Testis (tissue), 3 donors: ENCODE data around the gene PCYOX1L. TPM values are rescaled to one million over a fixed set of nuclear protein-coding genes. Genes with fewer than 3 reads are reported as not detected.

Experiments
- DNase-seq: peaks from one replicate; pipeline ENCODE4 v3.0.0-alpha.2; 2019
- H3K27ac ChIP-seq, 2 donors: fragments of 200-600 bp; sonication (generic); one replicate each; pipeline ENCODE4 v1.5.1; 2019
- H3K27me3 ChIP-seq: fragments of 200-600 bp; sonication (generic); one replicate; pipeline ENCODE4 v1.5.1; 2019
- H3K36me3 ChIP-seq: fragments of 200-600 bp; sonication (generic); one replicate; pipeline ENCODE4 v1.5.1; 2017; ENCODE audit warnings: low read depth; ENCODE audit errors: missing control alignments
- H3K4me1 ChIP-seq: fragments of 200-600 bp; sonication (generic); one replicate; pipeline ENCODE4 v1.5.1; 2019
- H3K4me3 ChIP-seq, 2 donors: fragments of 200-600 bp; sonication (generic); one replicate each; pipeline ENCODE4 v1.5.1; 2017 to 2019
- H3K9me3 ChIP-seq: fragments of 200-600 bp; sonication (generic); one replicate; pipeline ENCODE4 v1.5.1; 2017
- POLR2A ChIP-seq: fragments of 450-650 bp; IDR thresholded peaks from one replicate; pipeline ENCODE4 v1.6.1; 2017; ENCODE audit warnings: antibody characterized with exemption, mild to moderate bottlenecking, moderate library complexity
- WGBS, 2 donors: methylation state at CpG; one replicate each; pipeline ENCODE4 v1.1.5; 2018; 5-methylcytosine and 5-hydroxymethylcytosine counted together
- intact Hi-C: fragments of 100-400 bp; cut with DNase I; formaldehyde crosslinking; loops from one replicate; pipeline ENCODE4 v1.15.1; 2023; ENCODE audit warnings: low total_unique reads
- polyA plus RNA-seq: library from polyadenylated mRNA; stranded (reverse); fragments of 350-450 nt; fragmentation: Illumina TruSeq; extraction: RNeasy Lipid Tissue Mini Kit (QIAGEN cat#74804); gene quantifications from one replicate; pipeline ENCODE4 v1.2.3, GENCODE V29; 2014; ENCODE audit warnings: low read depth, low replicate concordance; ENCODE audit not compliant: insufficient read depth
- total RNA-seq, 2 donors: library from RNA; depleted of rRNA; stranded (reverse); fragments of >200 nt; gene quantifications; one replicate each; pipeline ENCODE4 v1.2.3, GENCODE V29; 2016
- TF ChIP-seq, protein P1 (sequence below), 3 experiments: fragments of 450-650 bp in 2 of 3; fragments of 200-600 bp in 1 of 3; sonication (generic) in 1 of 3; IDR thresholded peaks; one replicate each; pipeline ENCODE4 v1.5.1; 2016 to 2019; ENCODE audit warnings: antibody characterized with exemption in 3 of 3, mild to moderate bottlenecking in 2 of 3, moderate library complexity in 1 of 3

PCYOX1L gene
- total and polyA plus RNA-seq, 3 donors from 2014 or later, result 24.6 to 30.5 (median 29.9) TPM

DNA sequence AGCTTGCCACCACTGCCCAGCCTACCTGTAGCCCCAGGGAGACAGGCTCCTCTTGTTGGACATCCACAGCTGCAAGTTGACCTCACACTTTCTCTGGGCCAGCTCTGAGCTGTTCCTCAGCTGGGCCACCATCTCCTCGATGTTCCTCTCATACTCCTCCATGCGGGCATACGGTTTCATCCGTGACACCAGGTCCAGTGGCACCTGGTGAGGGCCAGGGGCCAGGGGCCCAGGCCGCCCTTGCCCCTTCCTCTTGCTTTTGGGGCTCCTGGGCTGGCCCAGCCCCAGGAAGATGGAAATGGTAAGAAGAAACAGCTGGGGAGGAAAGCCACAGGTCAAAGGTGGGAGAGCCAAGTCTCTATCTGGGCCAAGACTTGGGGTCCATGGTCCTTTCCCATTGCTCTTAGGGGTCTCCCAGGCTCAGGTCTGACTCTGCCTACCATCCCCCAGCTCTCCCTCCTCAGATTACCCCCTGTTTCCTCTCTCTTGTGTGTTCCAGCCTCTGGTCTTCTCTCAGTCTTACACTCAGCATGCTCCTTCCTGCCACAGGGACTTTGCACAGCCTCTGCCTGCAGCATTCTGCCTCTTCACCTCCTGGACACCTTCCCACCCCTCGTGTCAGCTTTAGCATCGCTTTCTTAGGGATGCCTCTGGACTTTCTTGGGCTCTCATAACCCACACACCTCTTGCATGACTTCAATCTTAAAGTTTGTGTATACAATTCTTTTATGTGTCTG lies 19.0 kb downstream of the PCYOX1L start:
- peaks cover 41% of the 10 kb centered on the region for H3K4me1 ChIP-seq
- no peaks in the 10 kb centered on the region for H3K36me3 ChIP-seq
- 91 to 98% methylated on average over 7 of the region's 7 CpGs for WGBS, 2 donors
- intact Hi-C loops, result no loop called here
- H3K4me3 ChIP-seq, result no peak overlapping the region
- H3K27me3 ChIP-seq, result no peaks in the 10 kb centered on the region
- DNase-seq, result no peak
- H3K27ac ChIP-seq, result peak overlapping the region in 1 of 2 donors; percentile 91
- H3K9me3 ChIP-seq, result no peaks in the 10 kb centered on the region
- TF ChIP-seq, protein P1, sequence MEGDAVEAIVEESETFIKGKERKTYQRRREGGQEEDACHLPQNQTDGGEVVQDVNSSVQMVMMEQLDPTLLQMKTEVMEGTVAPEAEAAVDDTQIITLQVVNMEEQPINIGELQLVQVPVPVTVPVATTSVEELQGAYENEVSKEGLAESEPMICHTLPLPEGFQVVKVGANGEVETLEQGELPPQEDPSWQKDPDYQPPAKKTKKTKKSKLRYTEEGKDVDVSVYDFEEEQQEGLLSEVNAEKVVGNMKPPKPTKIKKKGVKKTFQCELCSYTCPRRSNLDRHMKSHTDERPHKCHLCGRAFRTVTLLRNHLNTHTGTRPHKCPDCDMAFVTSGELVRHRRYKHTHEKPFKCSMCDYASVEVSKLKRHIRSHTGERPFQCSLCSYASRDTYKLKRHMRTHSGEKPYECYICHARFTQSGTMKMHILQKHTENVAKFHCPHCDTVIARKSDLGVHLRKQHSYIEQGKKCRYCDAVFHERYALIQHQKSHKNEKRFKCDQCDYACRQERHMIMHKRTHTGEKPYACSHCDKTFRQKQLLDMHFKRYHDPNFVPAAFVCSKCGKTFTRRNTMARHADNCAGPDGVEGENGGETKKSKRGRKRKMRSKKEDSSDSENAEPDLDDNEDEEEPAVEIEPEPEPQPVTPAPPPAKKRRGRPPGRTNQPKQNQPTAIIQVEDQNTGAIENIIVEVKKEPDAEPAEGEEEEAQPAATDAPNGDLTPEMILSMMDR (IDR thresholded peaks at IDR 0.05), result no peak
- TF ChIP-seq POLR2A, result no peak

DNA sequence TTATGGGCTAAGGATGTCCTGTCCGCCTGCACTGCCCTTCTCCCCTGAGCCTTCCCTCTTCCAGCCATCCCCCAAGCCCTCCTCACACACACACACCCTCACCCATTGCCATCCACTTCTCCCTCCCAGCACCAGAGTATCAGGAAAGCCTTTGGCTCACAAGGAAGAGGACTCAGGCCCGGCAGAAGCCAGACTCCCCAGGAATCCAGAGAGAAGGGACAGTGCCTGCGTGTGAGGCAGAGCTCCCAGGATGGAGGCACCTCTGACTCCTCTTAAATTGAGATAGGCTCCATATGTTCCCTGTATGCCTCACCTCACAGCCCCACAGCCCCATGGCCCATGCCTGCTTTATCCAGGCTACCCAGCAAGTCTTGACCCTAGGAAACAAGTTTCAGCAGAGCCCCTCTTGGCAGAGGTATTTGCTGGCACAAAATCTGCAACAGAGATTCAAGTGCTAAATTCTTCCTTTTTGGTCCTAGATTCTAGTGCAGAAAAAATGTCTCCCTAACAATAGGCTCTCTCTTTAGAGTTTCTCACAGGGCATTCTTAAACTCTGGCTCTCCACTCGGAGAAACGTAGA lies 20.5 kb downstream of the PCYOX1L start:
- H3K27me3 ChIP-seq, result no peaks in the 10 kb centered on the region
- TF ChIP-seq, protein P1 (IDR thresholded peaks at IDR 0.05), result no peak
- TF ChIP-seq POLR2A, result no peak
- H3K36me3 ChIP-seq, result no peaks in the 10 kb centered on the region
- H3K4me3 ChIP-seq, result no peak overlapping the region
- peaks cover 51% of the 10 kb centered on the region for H3K4me1 ChIP-seq
- WGBS, 2 donors, result 33 to 45% methylated on average over 5 of the region's 5 CpGs
- DNase-seq, result no peak
- intact Hi-C loops, result no loop called here
- H3K27ac ChIP-seq, result peak overlapping the region; percentile 78 to 91
- no peaks in the 10 kb centered on the region for H3K9me3 ChIP-seq

DNA sequence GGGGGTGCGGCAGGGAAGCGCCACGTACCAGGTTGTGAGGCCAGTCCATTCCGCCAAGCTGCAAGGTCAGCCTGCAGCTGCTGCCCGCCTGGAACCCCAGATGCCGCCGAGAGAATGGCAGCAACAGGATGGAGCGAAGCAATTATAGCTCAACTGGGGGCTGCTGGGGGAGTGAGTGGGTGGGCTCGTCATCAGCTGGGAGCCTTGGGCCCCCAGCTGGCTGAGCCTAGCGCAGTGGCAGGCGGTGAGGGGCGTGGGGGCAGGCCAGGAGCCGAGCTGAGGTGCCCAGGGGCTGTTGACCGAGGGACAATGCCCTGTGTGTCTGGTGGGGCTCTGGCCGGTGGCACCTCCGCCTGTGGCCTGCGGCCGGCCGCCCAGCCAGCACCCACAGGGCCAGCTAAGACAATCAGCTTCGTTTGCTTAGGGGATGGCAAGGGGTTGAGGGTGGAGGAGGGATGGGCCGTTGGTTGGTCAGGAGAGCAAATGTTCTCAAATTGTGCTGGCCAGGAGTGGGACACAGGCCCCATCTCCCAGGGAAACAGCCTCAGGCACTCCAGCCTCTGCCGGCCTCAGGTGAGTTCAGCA lies 21.4 kb downstream of the PCYOX1L start, which contains the start of gene IL17B:
IL17B (minus strand) TSS at position 116 of the 585 bp plus-strand sequence; CDS start at position 49, 67 bp downstream.
- no peak for DNase-seq
- peaks cover 60% of the 10 kb centered on the region for H3K4me1 ChIP-seq
- TF ChIP-seq, protein P1 (IDR thresholded peaks at IDR 0.05), result no peak
- no peak for TF ChIP-seq POLR2A

DNA sequence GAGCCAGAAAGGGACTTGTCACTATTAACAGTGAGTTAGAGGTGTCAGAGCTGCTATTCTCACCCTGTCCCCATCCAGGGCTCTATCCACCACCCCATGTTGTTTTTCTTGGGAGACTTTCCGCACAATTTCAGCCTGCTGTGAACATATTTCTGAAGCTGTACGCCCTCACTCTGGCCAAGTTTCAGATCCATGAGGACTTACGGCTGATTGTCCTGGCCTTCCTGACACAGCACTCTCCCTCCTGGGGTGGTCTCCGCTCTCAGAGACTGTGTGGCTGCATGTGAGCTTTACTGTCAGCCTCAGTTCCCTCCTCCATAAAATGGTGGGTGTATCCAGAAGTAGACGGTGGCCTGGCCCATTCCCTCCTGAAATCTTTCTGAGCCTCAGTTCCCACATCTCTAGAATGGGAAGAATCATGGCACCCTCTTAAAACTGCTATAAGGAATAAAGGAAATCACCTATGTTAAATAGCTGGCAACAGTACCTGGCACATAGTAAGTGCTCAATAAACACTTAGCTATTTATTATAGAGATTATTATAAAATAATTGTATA lies 22.1 kb downstream of the PCYOX1L start:
- TF ChIP-seq, protein P1 (IDR thresholded peaks at IDR 0.05), result no peak
- TF ChIP-seq POLR2A, result no peak
- H3K27me3 ChIP-seq, result no peaks in the 10 kb centered on the region
- H3K27ac ChIP-seq, result peak overlapping the region; percentile 78 to 91
- intact Hi-C loops, result loop anchor here (5.0 kb wide), 2 partner anchors 37 to 52 kb away; no protein-coding TSS in a partner anchor
- no peaks in the 10 kb centered on the region for H3K36me3 ChIP-seq
- 52 to 62% methylated on average over 5 of the region's 5 CpGs for WGBS, 2 donors
- H3K9me3 ChIP-seq, result no peaks in the 10 kb centered on the region
- DNase-seq, result peak; percentile 64
- H3K4me3 ChIP-seq, result no peak overlapping the region
- H3K4me1 ChIP-seq, result peaks cover 62% of the 10 kb centered on the region

More for the DNA sequence above, 21.4 kb downstream of the PCYOX1L start, which contains the start of gene IL17B:
- H3K27ac ChIP-seq, result peak within 1 kb of the TSS; percentile 78 to 91
- no peaks in the 10 kb centered on the region for H3K9me3 ChIP-seq
- WGBS, 2 donors, result 57 to 63% methylated on average over 15 to 22 of the region's 22 CpGs
- intact Hi-C loops, result no loop called here
- H3K4me3 ChIP-seq, result no peak within 1 kb of the TSS
- no peaks in the 10 kb centered on the region for H3K36me3 ChIP-seq
- H3K27me3 ChIP-seq, result no peaks in the 10 kb centered on the region
